G401.6 (cell line): ENCODE results near the gene TRIP6.
"Not testable (repeated sequence)": the region's sequence is repeated elsewhere in the genome, so short reads cannot be mapped to it uniquely, and the experiment has no call there.

ENCODE experiments used
- FAIRE-seq: peaks from 2 replicates; lab custom pipeline; 2012; peaks lifted over from hg19 to GRCh38; lab: Jason Lieb, UNC

Gene TRIP6

DNA sequence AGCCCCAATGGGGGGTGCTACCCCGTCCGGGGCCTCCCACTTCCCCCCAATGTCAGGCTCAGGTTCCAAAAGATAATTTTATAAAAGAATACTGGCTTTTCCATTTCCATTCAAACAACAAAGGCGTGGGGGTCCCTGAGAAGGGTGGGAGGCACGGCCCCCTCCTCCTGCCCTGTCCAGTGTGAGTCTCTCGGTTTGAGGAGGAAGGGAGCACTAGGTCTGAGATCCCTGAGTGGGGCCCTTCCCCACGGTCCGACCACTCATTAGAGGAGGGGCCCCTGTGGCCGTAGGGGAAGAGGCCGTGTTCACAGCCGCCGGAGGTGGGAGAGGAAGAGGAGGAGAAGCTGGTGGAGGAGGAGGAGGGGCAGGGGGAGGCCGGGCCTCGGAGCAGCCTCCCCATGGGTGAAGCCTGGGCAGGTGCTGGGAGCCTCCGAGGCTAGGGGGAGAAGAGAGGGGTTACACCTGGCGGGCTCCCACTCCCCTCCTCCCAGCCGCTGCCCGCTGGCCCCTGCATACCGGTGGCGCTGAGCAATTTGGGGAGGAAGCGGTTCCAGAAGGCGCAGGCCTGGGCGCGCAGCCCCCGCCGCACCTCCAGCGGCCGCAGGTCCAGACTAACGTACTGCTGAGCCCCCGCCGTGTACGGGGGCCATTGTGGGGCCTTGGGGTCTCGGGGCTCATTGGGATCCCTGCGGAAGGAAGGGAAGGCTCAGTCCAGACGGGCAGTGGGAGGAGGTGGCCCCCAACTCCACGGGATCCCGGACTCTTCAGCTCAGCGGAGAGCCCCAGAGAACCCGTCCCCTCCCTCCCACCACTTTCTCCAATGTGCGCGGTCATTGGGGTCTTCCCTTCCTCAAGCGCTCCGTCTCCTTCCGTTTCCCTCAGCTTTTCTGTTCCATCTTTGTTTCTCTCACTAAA is 23.7 kb downstream of the TRIP6 start:
- FAIRE-seq: no peak

- FAIRE-seq: no peak
Measured at GRCh38 chr7:100891568-100892247, 24.5 kb downstream of the TRIP6 start.

GRCh38 chr7:100892364-100893317 is 25.5 kb downstream of the TRIP6 start:
- FAIRE-seq: no peak

DNA sequence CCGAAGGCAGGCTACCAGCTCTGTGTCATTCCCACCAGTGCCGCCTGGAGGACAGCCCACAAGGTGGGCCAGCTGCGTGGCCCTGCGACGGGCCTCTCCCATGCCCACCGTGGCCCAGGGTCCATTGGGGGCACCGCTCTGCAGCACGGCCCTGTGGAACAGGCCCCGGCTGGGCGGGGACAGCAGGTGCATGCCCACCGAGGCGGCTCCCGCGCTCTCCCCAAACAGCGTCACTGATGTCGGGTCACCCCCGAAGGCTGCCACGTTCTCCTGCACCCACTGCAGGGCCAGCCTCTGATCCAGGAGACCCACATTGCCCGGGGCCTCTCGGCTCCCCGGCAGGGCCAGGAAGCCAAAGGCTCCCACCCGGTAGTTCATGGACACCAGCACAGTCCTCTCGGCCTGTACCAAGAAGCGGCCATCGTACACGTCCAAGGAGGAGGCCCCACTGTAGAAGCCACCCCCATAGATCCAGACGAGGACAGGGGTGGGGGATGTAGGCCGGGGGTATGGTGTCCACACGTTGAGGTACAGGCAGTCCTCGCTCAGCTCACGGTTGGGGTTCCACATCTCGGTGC is 26.2 kb downstream of the TRIP6 start:
- FAIRE-seq: no peak

- FAIRE-seq: no peak
Measured at GRCh38 chr7:100893910-100894721, 26.9 kb downstream of the TRIP6 start.

DNA sequence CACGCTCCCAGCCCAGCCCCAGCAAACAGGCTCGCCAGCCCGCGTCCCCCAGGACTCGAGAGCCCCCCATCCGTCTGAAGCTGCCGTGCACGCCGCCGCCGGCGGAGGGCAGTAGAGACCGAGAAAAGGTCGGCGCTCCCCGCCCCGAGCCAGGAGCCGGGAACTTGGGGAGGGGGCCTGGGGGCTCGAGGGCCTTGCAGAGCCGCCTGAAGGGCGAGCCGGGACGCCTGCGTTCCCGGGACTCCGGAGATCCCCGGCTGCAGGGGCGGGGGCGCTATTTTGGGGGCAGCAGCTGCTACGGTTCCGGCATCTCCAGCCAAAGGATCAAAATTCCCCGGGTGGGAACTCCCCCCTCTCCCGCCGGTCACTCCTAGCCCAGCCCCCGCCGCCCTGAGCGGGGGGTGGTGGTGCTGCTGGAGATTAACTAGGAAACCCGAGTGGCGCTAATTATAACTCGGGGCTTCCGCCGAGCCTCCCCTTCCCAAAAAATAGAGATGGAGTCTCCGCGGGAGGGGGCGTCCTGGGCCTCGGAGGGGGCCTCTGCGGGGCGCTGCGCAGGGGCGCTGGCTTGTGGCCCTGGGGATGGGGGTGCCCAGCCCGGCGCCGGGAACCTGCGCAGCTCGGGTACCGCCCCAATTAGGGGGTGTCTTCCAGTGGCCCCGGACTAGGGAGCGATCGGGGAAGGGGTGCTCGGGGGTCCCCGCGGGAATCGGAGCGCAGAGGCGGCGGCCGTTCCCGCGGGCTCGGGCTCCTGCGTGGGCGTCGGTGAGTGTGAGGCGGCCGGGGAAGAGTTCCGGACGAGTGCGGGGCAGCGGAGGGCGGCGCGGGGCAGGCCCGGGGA is 27.9 kb downstream of the TRIP6 start:
- FAIRE-seq: no peak

GRCh38 chr7:100895701-100895955 is 28.4 kb downstream of the TRIP6 start, which contains the start of gene ACHE:
TSS of gene ACHE (minus strand) at chr7:100895888. CDS start at chr7:100894232, 1,656 bp downstream.
- no peak for FAIRE-seq

DNA sequence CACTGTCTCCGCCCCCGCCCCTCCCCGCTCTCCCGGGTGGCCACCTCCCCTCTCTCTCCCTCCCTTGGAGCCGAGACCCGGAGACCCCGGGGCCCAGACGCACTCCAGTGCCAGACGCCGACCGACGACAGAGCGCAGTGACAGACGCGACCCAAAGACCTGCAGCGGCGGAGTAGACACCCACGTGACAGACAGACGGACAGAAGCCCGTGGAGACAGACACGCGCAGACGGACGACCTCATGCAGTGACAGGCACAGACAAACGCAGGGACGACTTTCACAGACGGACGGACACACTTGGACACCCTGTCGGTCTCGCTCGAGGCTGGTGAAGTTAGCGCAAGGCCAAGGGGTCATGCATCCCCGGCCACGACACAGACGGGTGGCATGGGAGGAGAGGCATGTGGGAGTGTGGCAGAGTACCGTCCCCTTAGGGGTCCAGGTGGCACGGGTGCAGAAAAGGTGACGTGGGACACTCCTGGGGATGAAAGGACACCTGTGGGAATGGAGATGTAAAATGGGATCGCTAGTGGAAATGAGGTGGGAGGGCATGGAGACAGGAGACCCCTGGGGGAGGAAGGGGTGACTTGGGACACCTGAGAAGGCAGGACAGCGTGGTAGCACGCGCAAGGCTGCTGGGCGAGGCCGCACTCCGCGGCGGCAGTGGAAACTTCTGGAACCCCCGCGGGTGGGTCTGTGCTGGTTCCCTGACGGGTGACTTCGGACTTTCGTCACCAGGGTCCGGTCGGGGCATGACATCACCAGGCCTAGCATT is 29.0 kb downstream of the TRIP6 start:
- no peak for FAIRE-seq

- no peak for FAIRE-seq
Measured at GRCh38 chr7:100896732-100897608, 29.8 kb downstream of the TRIP6 start.

DNA sequence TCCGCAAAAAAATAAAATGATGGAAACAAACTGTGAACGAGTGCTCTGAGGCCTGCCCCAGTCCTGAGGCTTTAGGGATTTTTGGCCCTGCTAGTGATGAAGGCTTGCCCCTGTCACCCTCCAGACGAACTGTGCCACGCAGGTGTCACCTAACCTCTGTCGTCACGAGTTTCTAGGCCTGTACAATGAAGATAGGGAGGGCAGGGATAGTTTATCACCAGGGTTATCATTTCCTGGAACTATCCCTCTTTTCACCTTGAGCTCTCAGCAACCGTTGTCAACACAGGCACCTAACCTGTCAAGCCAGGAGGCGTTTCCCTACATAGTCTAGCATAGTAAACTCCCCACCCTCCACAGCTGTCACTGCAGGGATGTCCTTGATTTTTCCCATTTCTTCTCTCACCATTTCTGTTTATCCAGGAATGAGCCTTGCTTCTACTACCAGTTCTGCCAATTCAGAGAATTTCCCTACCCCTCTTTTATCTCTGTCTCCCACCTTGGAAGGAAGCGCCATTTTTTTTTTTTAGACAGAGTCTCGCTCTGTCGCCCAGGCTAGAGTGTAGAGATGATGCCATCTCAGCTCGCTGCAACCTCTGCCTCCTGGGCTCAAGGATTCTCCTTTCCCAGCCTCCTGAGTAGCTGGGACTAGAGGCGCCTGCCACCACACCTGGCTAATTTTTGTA is 30.7 kb downstream of the TRIP6 start:
- FAIRE-seq: no peak

DNA sequence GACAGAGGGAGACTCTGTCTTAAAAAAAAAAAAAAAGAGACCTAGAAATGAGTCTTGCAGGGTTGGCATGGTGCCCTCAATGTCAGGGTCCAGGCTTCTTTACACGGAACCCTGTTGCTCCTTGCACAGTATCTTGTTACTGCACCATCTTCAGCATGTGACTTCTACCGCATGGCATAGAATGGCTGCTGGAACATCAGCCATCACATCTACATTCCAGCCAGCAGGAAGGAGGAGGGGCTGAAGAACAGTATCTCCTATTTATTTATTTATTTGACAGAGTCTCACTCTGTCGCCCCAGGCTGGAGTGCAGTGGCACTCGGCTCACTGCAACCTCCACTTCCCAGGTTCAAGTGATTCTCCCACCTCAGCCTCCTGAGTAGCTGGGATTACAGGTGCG is 32.2 kb downstream of the TRIP6 start:
- FAIRE-seq: no peak

DNA sequence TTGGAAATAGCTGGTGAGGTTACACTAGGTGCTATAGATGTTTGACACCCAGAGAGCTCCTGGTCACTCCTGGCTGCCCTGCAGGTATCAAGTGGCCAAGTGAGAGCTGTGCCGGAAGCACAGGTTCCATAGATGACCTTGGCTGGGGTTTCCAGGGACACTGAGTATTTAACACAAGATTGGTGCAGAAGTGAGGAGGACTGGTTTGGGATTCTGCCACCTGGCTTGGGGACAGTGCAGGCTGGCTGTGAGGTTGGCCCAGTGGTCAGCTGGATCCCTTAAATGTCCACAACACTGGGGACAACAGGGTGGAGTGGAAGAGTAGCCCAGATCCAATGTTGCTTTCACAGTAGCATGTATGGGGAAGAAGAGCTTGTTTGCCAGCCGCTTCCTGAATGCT is 33.8 kb downstream of the TRIP6 start:
- no peak for FAIRE-seq

GRCh38 chr7:100901921-100902332 is 34.7 kb downstream of the TRIP6 start:
- FAIRE-seq: no peak

DNA sequence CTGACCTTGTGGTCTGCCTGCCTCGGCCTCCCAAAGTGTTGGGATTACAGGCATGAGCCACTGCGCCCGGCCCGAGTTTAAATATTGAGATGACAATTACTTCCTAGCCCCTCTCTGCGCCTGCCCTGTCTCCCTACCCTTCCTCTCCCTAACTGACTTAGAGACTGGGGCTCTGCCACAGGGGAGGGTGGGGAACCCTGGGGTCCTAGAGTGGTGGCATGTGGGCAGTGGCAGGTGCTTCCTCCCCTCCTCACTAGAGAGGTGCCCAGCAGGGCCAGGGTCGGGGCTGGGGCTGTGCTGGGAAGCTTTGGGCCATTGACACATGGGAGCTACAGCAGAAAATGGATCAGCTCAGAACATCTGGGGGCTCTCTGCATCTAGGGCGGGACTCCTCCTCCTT is 35.5 kb downstream of the TRIP6 start:
- no peak for FAIRE-seq

DNA sequence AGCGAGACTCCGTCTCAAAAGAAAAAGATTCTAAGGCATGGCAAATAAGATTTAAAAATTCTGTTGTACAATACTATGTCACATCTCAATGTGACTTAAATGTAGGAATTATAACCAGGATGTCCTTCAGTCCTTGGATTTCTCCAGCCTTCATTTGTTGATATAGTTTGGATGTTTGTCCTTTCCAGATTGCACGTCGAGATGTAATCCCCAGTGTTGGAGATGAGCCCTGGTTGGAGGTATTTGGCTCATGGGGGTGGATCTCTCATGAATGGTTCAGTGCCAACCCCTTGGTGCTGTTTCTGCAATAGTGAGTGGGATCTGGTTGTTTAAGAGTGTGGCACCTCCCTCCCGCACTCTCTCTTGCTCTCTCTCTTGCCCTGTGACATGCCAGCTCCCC is 41.3 kb downstream of the TRIP6 start:
- FAIRE-seq: no peak

DNA sequence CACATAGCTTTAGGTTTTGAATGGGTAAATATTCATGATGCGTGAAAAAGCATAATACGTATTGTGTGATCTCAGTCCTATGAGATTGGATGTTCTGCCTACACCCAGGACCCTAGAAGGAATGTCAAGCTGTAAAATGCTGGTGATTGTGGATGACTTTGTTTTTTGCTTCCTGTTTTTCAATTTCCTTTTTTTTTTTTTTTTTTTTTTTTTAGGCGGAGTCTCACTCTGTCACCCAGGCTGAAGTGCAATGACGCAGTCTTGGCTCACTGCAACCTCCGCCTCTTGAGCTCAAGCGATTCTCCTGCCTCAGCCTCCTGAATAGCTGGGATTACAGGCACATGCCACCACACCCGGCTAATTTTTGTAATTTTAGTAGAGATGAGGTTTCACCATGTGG is 43.3 kb downstream of the TRIP6 start:
- FAIRE-seq: not testable (repeated sequence)

DNA sequence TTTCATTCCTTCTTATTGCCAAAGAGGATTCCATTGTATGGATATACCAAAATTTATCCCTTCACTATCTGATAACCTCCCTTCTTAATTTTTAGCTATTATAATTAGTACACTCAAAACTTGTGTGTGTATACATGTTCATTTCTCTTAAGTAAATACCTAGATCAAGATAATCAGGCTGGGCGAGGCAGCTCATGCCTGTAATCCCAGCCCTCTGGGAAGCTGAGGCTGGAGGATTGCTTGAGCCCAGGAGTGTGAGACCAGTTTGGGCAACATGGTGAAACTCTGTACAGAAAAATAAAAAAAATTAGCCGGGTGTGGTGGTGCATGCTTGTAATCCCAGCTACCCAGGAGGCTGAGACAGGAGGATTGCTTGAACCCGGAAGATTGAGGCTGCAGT is 44.3 kb downstream of the TRIP6 start:
- FAIRE-seq: no peak
